Endothelial cell (in vitro differentiated cells): ENCODE data around the gene SEC23B. TPM values are rescaled to one million over a fixed set of nuclear protein-coding genes. Genes with fewer than 3 reads are reported as not detected.

Experiments used
- DNase-seq: peaks from one replicate; pipeline ENCODE4 v3.0.0; 2021; ENCODE audit warnings: low spot score
- H3K27ac Mint-ChIP-seq: one replicate; pipeline ENCODE4 v1.8.0; 2021; ENCODE audit warnings: mixed read lengths, inconsistent platforms; ENCODE audit not compliant: unreplicated experiment
- H3K27me3 Mint-ChIP-seq: one replicate; pipeline ENCODE4 v1.8.0; 2021; ENCODE audit warnings: mild to moderate bottlenecking, moderate library complexity, mixed read lengths, inconsistent platforms; ENCODE audit not compliant: unreplicated experiment
- H3K36me3 Mint-ChIP-seq: one replicate; pipeline ENCODE4 v1.8.0; 2021; ENCODE audit warnings: mild to moderate bottlenecking, low read depth, mixed read lengths, inconsistent platforms; ENCODE audit not compliant: unreplicated experiment
- H3K4me1 Mint-ChIP-seq: one replicate; pipeline ENCODE4 v1.8.0; 2021; ENCODE audit warnings: mild to moderate bottlenecking, mixed read lengths, inconsistent platforms; ENCODE audit not compliant: unreplicated experiment
- H3K4me3 Mint-ChIP-seq: one replicate; pipeline ENCODE4 v1.8.0; 2021; ENCODE audit warnings: mild to moderate bottlenecking, mixed read lengths, inconsistent platforms; ENCODE audit not compliant: unreplicated experiment
- H3K9me3 Mint-ChIP-seq: one replicate; pipeline ENCODE4 v1.8.0; 2021; ENCODE audit warnings: mixed read lengths, inconsistent platforms; ENCODE audit not compliant: unreplicated experiment
- total RNA-seq: library from RNA; stranded (reverse); fragmentation: NEBNext Ultra II Directional; extraction: Animal tissue kit (Norgen Biotek cat#: 25700); gene quantifications from one replicate; pipeline ENCODE4 v1.2.1, GENCODE V29; 2021; ENCODE audit not compliant: unreplicated experiment
- TF ChIP-seq, protein P1 (sequence below): fragments of 200-600 bp; sonication (generic); IDR thresholded peaks from one replicate; pipeline ENCODE4 v1.5.0; 2021; ENCODE audit warnings: antibody characterized with exemption; ENCODE audit not compliant: unreplicated experiment

The SEC23B gene
- total RNA-seq, 1 donor from 2014 or later = 33.7 TPM

DNA sequence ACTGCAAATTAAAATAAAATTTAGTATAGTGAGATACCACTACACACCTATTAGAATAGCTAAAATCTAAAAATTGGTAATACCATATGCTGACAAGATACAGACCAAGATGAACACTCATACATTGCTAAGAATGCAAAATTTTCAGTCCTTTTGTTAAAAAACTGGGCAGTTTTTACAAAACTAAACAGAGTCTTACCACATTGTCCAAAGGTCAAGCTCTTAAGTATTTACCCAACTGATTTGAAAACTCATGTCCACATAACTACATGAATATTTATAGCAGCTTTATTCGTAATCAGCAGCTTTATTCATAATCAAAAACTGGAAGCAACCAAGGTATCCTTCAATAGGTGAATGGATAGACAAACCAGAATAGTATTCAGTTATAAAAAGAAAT lies 30.5 kb upstream of the SEC23B start:
- DNase-seq = no peak
- no peaks in the 10 kb centered on the region for H3K4me1 Mint-ChIP-seq
- H3K36me3 Mint-ChIP-seq = peaks cover 19% of the 10 kb centered on the region
- H3K4me3 Mint-ChIP-seq = no peak overlapping the region
- peaks cover 1% of the 10 kb centered on the region for H3K27me3 Mint-ChIP-seq
- no peaks in the 10 kb centered on the region for H3K9me3 Mint-ChIP-seq
- H3K27ac Mint-ChIP-seq = no peak overlapping the region
- TF ChIP-seq, protein P1, sequence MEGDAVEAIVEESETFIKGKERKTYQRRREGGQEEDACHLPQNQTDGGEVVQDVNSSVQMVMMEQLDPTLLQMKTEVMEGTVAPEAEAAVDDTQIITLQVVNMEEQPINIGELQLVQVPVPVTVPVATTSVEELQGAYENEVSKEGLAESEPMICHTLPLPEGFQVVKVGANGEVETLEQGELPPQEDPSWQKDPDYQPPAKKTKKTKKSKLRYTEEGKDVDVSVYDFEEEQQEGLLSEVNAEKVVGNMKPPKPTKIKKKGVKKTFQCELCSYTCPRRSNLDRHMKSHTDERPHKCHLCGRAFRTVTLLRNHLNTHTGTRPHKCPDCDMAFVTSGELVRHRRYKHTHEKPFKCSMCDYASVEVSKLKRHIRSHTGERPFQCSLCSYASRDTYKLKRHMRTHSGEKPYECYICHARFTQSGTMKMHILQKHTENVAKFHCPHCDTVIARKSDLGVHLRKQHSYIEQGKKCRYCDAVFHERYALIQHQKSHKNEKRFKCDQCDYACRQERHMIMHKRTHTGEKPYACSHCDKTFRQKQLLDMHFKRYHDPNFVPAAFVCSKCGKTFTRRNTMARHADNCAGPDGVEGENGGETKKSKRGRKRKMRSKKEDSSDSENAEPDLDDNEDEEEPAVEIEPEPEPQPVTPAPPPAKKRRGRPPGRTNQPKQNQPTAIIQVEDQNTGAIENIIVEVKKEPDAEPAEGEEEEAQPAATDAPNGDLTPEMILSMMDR = no peak

DNA sequence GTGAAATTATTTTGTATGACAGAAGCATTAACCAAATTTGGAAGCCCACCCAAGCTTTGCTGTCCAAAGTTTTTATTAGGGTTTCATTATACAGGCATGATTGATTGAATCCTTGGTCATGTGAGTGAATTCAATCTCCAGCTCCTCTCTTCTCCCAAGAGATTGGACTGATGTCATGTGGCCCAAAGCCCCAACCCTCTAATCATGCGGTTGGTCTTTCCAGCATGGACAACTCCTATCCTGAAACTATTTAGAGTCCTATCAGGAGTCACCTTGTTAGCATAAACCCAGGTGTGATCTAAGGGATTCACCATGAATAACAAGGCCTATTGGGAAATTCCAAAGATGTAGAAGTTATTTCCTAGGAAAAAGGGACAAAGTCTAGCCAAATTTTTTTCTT lies 29.9 kb upstream of the SEC23B start:
- Mint-ChIP-seq H3K27me3 (peaks cover 1% of the 10 kb centered on the region), H3K9me3 (no peaks in the 10 kb centered on the region), H3K36me3 (peaks cover 26% of the 10 kb centered on the region), H3K27ac (no peak overlapping the region), H3K4me3 (no peak overlapping the region), H3K4me1 (no peaks in the 10 kb centered on the region)
- DNase-seq = no peak
- TF ChIP-seq, protein P1 = no peak

DNA sequence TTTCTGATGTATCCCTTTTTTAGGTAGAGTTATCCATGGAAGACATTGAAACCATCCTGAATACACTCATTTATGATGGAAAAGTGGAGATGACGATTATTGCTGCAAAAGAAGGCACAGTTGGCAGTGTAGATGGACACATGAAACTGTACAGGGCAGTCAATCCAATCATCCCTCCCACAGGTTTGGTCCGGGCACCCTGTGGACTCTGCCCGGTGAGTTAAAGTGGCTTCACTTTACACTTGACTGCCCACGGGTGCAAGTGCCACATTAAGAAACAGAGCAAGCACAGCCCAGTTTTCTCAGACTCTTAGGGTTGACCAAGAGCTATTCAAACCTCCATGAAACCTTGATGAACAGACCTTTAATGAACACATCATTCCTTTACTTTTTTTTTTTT lies 26.1 kb upstream of the SEC23B start:
- no peaks in the 10 kb centered on the region for H3K4me1 Mint-ChIP-seq
- DNase-seq = no peak
- H3K9me3 Mint-ChIP-seq = no peaks in the 10 kb centered on the region
- TF ChIP-seq, protein P1 = no peak
- H3K36me3 Mint-ChIP-seq = peaks cover 20% of the 10 kb centered on the region
- no peak overlapping the region for H3K27ac Mint-ChIP-seq
- H3K4me3 Mint-ChIP-seq = no peak overlapping the region
- H3K27me3 Mint-ChIP-seq = peaks cover 1% of the 10 kb centered on the region

DNA sequence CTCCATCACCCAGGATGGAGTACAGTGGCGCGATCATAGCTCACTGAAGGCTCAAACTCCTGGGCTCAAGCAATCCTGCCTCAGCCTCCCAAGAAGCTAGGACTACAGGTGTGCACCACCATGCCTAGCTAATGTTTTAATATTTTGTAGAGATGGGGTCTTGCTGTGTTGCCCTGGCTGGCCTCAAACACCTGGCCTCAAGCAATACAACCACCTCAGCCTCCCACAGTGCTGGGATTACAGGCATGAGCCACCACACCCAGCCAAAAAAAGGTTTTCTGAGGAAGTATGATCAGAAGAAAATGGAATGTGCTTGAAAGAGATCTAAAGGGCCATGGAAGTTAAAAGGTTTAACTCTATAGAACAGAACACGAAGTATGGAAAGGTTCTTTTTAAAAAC lies 19.4 kb upstream of the SEC23B start:
- DNase-seq = no peak
- no peaks in the 10 kb centered on the region for H3K4me1 Mint-ChIP-seq
- no peak overlapping the region for H3K27ac Mint-ChIP-seq
- TF ChIP-seq, protein P1 = no peak
- no peaks in the 10 kb centered on the region for H3K9me3 Mint-ChIP-seq
- peaks cover 12% of the 10 kb centered on the region for H3K36me3 Mint-ChIP-seq
- H3K27me3 Mint-ChIP-seq = no peaks in the 10 kb centered on the region
- no peak overlapping the region for H3K4me3 Mint-ChIP-seq

DNA sequence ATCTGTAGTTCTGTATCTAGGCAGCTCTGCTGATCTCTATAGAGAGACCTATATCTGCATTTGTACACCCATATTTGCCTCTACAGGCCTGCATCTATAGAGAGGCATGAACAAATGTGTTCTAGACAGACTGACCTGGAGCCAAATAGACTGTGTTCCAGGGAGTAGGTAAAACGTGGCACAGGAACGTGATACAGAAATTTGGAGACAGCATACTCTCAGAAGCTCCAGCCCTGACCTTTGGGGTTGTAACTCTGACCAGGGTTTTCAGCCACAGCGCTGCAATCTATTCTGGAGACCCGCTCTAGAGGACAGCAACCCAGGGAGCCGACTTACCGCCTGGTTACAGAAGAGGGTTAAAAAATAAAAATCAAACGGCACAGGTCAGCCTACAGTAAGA lies 11.7 kb upstream of the SEC23B start:
- Mint-ChIP-seq H3K9me3 (no peaks in the 10 kb centered on the region), H3K4me3 (peak overlapping the region; percentile 98), H3K27ac (no peak overlapping the region), H3K4me1 (no peaks in the 10 kb centered on the region), H3K36me3 (peaks cover 8% of the 10 kb centered on the region), H3K27me3 (no peaks in the 10 kb centered on the region)
- no peak for DNase-seq
- TF ChIP-seq, protein P1 = no peak
